Pancreas (tissue), 10 donors: ENCODE results near the gene TAS1R2. TPM values are rescaled to one million over a fixed set of nuclear protein-coding genes. Genes with fewer than 3 reads are reported as not detected.

Source experiments
- ATAC-seq, 4 donors: fragments of 200-7000 bp; cut with Tn5 transposase; one replicate each; pipeline versions ENCODE4 v1.8.0 to v1.9.1; 2020; ENCODE audit warnings: mild to moderate bottlenecking in 4 of 4, moderate library complexity in 4 of 4
- DNase-seq, 6 donors: peaks; one replicate each; pipeline ENCODE4 v3.0.0-alpha.2; 2020
- FAIRE-seq: peaks from 2 replicates; lab custom pipeline; 2012; peaks lifted over from hg19 to GRCh38; lab: Jason Lieb, UNC
- H3K27ac ChIP-seq, 4 donors: fragments of 200-600 bp; sonication (generic); 1 replicate in 3 of 4; 2 replicates in 1 of 4; pipeline versions ENCODE4 v1.5.0 to v1.8.0; 2020
- H3K27me3 ChIP-seq, 4 donors: fragments of 200-600 bp; one replicate each; pipeline ENCODE4 v1.8.0; 2021
- H3K36me3 ChIP-seq, 3 donors: fragments of 200-600 bp; sonication (generic) in 1 of 3; one replicate each; pipeline versions ENCODE4 v1.5.0 to v1.8.0; 2020 to 2021
- H3K4me1 ChIP-seq, 3 donors: fragments of 200-600 bp; one replicate each; pipeline ENCODE4 v1.8.0; 2021
- H3K4me3 ChIP-seq, 4 donors: fragments of 200-600 bp; sonication (generic) in 2 of 4; one replicate each; pipeline versions ENCODE4 v1.5.0 to v1.8.0; 2020 to 2021
- H3K9me3 ChIP-seq, 4 donors: fragments of 200-600 bp; one replicate each; pipeline ENCODE4 v1.8.0; 2021
- WGBS, 2 donors: extraction: QIAGEN DNeasy Blood & Tissue Kit; methylation state at CpG; one replicate each; pipeline ENCODE4 v1.1.7; 2013; 5-methylcytosine and 5-hydroxymethylcytosine counted together
- intact Hi-C, 3 donors: fragments of 100-400 bp; cut with DNase I; formaldehyde crosslinking; loops; one replicate each; pipeline versions ENCODE4 v1.11.1 to v1.14.2; 2022
- polyA plus RNA-seq, 2 donors: library from polyadenylated mRNA; stranded (reverse); fragments of 200-250 nt; gene quantifications; one replicate each; pipeline ENCODE4 v1.2.3, GENCODE V29; 2013
- total RNA-seq, 6 donors: library from RNA; stranded (reverse); fragmentation: NEBNext Ultra II Directional in 4 of 6; extraction: Animal tissue kit (Norgen Biotek cat#: 25700) in 4 of 6; gene quantifications; one replicate each; pipeline versions ENCODE4 v1.2.1 to v1.2.4, GENCODE V29; 2021 to 2023
- TF ChIP-seq, protein P1 (sequence below), 4 donors: fragments of 200-600 bp; sonication (generic) in 3 of 4; IDR thresholded peaks; one replicate each; pipeline versions ENCODE4 v1.5.0 to v1.8.0; 2021; ENCODE audit warnings: antibody characterized with exemption in 4 of 4
- donor health status: healthy with polysubstance abuse.
- donor health status: DM: no; HTN: no; CAD: no; lungs with moderate emphysema.
- donor health status: DM: no; HTN: no; CAD: no.
- donor health status: control.
- donor health status: control.
- donor health status: Bipolar disorder and iron deficiency.
- donor health status: DM: yes; HTN: yes; CAD: no.
- donor health status: DM: no; HTN: no; CAD: no.
- donor health status: DM: no; HTN: no; CAD: no.
- donor health status: DM: yes; HTN: yes; CAD: no.

The TAS1R2 gene
- total and polyA plus RNA-seq, 8 donors: not detected

DNA sequence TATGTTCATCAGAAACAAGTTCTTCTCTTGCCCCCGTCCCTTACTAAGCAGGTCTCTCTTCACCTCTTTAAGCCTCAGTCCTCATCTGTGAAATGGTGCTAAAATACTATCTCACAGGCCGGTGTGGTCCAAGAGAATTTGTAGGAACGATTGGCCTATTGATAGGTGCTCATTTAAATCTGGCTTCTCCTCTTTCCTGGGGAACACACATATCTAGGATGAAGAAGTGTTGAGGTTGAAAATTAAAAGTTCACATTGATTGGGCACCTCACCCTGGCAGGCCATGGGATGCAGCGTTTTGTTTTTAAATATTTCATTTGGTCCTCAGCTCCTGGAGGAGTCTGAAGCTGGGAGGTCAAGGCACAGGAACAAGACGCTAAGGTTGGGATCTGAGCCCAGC is 8.9 kb upstream of the TAS1R2 start:
- TF ChIP-seq, protein P1, sequence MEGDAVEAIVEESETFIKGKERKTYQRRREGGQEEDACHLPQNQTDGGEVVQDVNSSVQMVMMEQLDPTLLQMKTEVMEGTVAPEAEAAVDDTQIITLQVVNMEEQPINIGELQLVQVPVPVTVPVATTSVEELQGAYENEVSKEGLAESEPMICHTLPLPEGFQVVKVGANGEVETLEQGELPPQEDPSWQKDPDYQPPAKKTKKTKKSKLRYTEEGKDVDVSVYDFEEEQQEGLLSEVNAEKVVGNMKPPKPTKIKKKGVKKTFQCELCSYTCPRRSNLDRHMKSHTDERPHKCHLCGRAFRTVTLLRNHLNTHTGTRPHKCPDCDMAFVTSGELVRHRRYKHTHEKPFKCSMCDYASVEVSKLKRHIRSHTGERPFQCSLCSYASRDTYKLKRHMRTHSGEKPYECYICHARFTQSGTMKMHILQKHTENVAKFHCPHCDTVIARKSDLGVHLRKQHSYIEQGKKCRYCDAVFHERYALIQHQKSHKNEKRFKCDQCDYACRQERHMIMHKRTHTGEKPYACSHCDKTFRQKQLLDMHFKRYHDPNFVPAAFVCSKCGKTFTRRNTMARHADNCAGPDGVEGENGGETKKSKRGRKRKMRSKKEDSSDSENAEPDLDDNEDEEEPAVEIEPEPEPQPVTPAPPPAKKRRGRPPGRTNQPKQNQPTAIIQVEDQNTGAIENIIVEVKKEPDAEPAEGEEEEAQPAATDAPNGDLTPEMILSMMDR (IDR thresholded peaks at IDR 0.05): no peak
- 54 to 59% methylated on average over 5 of the region's 5 CpGs for WGBS, 2 donors
- no peaks in the 10 kb centered on the region for H3K36me3 ChIP-seq
- no peak overlapping the region for H3K27ac ChIP-seq
- no peaks in the 10 kb centered on the region for H3K4me1 ChIP-seq
- FAIRE-seq (no peak), DNase-seq (no peak), ATAC-seq (no peak)
- H3K9me3 ChIP-seq: no peaks in the 10 kb centered on the region
- no peak overlapping the region for H3K4me3 ChIP-seq
- intact Hi-C loops: no loop called here
- H3K27me3 ChIP-seq: no peaks in the 10 kb centered on the region

DNA sequence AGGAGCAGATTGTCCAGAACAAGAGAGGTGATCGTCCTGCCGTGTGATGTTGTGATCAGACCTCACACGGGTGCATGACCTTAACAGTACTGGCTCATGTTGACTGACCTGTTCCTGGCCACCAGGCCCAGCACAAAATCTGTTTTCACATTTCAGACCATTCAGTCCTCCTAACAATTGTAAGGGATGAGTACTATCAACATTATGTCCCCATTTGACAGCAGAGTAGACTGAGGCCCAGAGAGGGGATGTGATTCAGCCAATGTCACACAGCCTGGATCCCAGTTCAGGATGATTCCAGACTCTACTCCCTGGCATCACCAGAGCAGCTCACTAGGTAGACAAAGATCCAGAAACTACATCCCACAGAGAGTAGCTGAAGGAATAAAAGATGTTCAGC is 7.4 kb upstream of the TAS1R2 start:
- 80 to 83% methylated on average over 3 of the region's 3 CpGs for WGBS, 2 donors
- DNase-seq (no peak), FAIRE-seq (no peak), ATAC-seq (no peak)
- H3K27me3 ChIP-seq: no peaks in the 10 kb centered on the region
- no peaks in the 10 kb centered on the region for H3K9me3 ChIP-seq
- no peak overlapping the region for H3K4me3 ChIP-seq
- no peaks in the 10 kb centered on the region for H3K4me1 ChIP-seq
- no peak overlapping the region for H3K27ac ChIP-seq
- intact Hi-C loops: no loop called here
- no peaks in the 10 kb centered on the region for H3K36me3 ChIP-seq
- TF ChIP-seq, protein P1 (IDR thresholded peaks at IDR 0.05): no peak

DNA sequence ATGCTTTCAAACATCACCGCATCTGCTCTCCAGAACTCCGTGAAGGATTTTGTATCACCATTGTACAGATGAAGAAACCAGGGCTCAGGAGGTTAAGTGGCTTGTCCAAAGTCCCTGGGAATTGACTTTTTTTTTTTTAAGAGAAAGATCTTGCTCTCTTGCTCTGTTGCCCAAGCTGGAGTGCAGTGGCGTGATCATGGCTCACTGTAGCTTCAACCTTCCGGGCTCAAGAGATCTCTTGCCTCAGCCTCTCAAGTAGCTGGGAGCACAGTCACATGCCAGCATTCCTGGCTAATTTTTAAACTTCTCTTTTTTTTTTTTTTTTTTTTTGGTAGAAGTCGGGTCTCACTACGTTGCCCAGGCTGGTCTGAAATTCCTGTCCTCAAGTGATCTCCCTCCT is 6.9 kb upstream of the TAS1R2 start:
- ATAC-seq (no peak), DNase-seq (no peak), FAIRE-seq (no peak)
- no peaks in the 10 kb centered on the region for H3K4me1 ChIP-seq
- no peaks in the 10 kb centered on the region for H3K27me3 ChIP-seq
- H3K4me3 ChIP-seq: no peak overlapping the region
- TF ChIP-seq, protein P1 (IDR thresholded peaks at IDR 0.05): no peak
- no peaks in the 10 kb centered on the region for H3K9me3 ChIP-seq
- H3K27ac ChIP-seq: no peak overlapping the region
- no peaks in the 10 kb centered on the region for H3K36me3 ChIP-seq
- 57 to 76% methylated on average over 6 of the region's 6 CpGs for WGBS, 2 donors
- intact Hi-C loops: no loop called here

DNA sequence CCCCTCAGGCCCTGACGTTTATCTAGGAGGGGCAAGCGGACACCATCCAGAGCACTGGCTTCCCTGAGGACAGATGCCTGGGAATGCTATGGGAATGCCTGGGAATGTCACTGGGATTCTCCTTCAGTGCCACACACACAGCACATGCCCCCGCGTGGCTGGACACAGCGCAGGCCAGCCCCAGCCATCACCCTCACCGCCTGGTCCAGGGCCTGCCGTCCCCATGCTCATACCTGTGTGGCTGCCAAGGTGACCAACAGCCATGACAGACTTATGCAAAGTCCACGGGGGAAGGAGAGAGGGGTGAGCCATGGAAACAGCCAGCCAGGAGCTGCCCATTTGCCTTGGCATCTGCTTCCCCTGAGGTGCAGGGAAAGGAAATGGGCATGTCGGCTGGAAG is 5.7 kb upstream of the TAS1R2 start:
- WGBS, 2 donors: 69 to 71% methylated on average over 9 of the region's 9 CpGs
- FAIRE-seq: no peak
- TF ChIP-seq, protein P1 (IDR thresholded peaks at IDR 0.05): no peak

DNA sequence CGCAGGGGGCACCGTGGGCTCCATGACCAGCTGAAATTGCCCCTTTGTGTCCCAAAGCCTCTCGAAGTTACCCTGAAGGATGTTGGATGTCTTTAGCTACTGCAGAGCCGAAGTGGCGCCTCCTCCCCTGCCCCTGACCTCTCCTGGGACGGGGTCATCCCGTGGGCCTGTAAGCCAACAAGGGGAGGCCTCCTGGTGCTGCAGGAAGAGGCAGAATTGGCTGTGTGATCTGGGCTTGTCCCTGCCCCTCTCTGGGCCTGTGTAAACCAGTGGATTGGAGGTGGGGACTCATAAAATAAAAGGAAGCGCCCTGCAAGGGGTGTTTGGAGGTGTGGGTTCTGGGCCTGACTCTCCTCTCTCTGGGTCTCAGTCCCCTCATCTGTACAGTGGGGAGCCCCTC is 2.1 kb upstream of the TAS1R2 start:
- TF ChIP-seq, protein P1 (IDR thresholded peaks at IDR 0.05): no peak
- FAIRE-seq (no peak), ATAC-seq (no peak), DNase-seq (no peak)
- no peaks in the 10 kb centered on the region for H3K27me3 ChIP-seq
- H3K27ac ChIP-seq: no peak overlapping the region
- 61 to 62% methylated on average over 8 of the region's 8 CpGs for WGBS, 2 donors
- H3K9me3 ChIP-seq: no peaks in the 10 kb centered on the region
- intact Hi-C loops: no loop called here
- H3K36me3 ChIP-seq: no peaks in the 10 kb centered on the region
- H3K4me3 ChIP-seq: no peak overlapping the region
- H3K4me1 ChIP-seq: no peaks in the 10 kb centered on the region

More for the DNA sequence above, 5.7 kb upstream of the TAS1R2 start:
- intact Hi-C loops: no loop called here
- Histone ChIP-seq H3K4me3 (no peak overlapping the region), H3K27ac (no peak overlapping the region), H3K9me3 (no peaks in the 10 kb centered on the region), H3K27me3 (no peaks in the 10 kb centered on the region), H3K4me1 (no peaks in the 10 kb centered on the region), H3K36me3 (no peaks in the 10 kb centered on the region)
- no peak for ATAC-seq
- no peak for DNase-seq
